Activated T-helper 1 cell treated with anti-CD3 and anti-CD28 coated beads, Interleukin-12 subunit alpha, Interleukin-12 subunit beta, Interleukin-2, Interleukin-4 antibody, amounts not matched to agents 30 ng/mL and 10 ng/mL and 1 ng/mL, durations not matched to agents 14 hours and 24 hours and 36 hours (primary cell): ENCODE data around the gene SNX12. TPM values are rescaled to one million over a fixed set of nuclear protein-coding genes. Genes with fewer than 3 reads are reported as not detected.
A peak's percentile ranks its signal among the peaks of the same experiment; 100 is the strongest.

Source experiments
- DNase-seq: peaks from one replicate; pipeline ENCODE4 v3.0.0; 2021; ENCODE audit warnings: low spot score
- H3K27ac Mint-ChIP-seq: one replicate; pipeline ENCODE4 v1.8.0; 2021; ENCODE audit warnings: mild to moderate bottlenecking, mixed read lengths
- H3K27me3 Mint-ChIP-seq: one replicate; pipeline ENCODE4 v1.8.0; 2022; ENCODE audit warnings: mild to moderate bottlenecking, moderate library complexity, mixed read lengths; ENCODE audit not compliant: insufficient read depth
- H3K36me3 Mint-ChIP-seq: one replicate; pipeline ENCODE4 v1.8.0; 2021; ENCODE audit warnings: low read depth, mixed read lengths
- H3K4me1 Mint-ChIP-seq: one replicate; pipeline ENCODE4 v1.8.0; 2021; ENCODE audit warnings: low read depth, mixed read lengths
- H3K4me3 Mint-ChIP-seq: one replicate; pipeline ENCODE4 v1.8.0; 2021; ENCODE audit warnings: mild to moderate bottlenecking, moderate library complexity, mixed read lengths
- H3K9me3 Mint-ChIP-seq: one replicate; pipeline ENCODE4 v1.8.0; 2021; ENCODE audit warnings: mixed read lengths
- intact Hi-C: fragments of 100-400 bp; cut with micrococcal nuclease; formaldehyde crosslinking; loops from one replicate; pipeline ENCODE4 v1.15.1; 2024
- total RNA-seq: library from RNA; stranded (reverse); gene quantifications from 2 replicates; pipeline ENCODE4 v1.2.3, GENCODE V29; 2022

Gene SNX12
- total RNA-seq, 1 donor from 2014 or later = 47.9 TPM

- no peak overlapping the region for H3K4me3 Mint-ChIP-seq
- peaks cover 58% of the 10 kb centered on the region for H3K4me1 Mint-ChIP-seq
- intact Hi-C loops = no loop called here
- no peak overlapping the region for H3K27ac Mint-ChIP-seq
- H3K9me3 Mint-ChIP-seq = no peaks in the 10 kb centered on the region
- no peak for DNase-seq
- peaks cover 19% of the 10 kb centered on the region for H3K36me3 Mint-ChIP-seq
- H3K27me3 Mint-ChIP-seq = peaks cover 2% of the 10 kb centered on the region
Measured at GRCh38 chrX:71100581-71101505, 32.7 kb upstream of the SNX12 start.

GRCh38 chrX:71099736-71100135, 31.6 kb upstream of the SNX12 start:
- Mint-ChIP-seq H3K27ac (no peak overlapping the region), H3K4me3 (no peak overlapping the region), H3K4me1 (peaks cover 61% of the 10 kb centered on the region), H3K27me3 (peaks cover 6% of the 10 kb centered on the region), H3K36me3 (peaks cover 14% of the 10 kb centered on the region), H3K9me3 (no peaks in the 10 kb centered on the region)
- no peak for DNase-seq
- intact Hi-C loops = loop anchor here (10.0 kb wide), 1 partner anchor 645 kb away; no protein-coding TSS in a partner anchor

- no peak for DNase-seq
- no peak overlapping the region for H3K4me3 Mint-ChIP-seq
- intact Hi-C loops = loop anchor here (1.0 to 10.0 kb wide), 3 partner anchors 30 to 644 kb away; no protein-coding TSS in a partner anchor
- peaks cover 6% of the 10 kb centered on the region for H3K27me3 Mint-ChIP-seq
- H3K27ac Mint-ChIP-seq = no peak overlapping the region
- no peaks in the 10 kb centered on the region for H3K9me3 Mint-ChIP-seq
- peaks cover 8% of the 10 kb centered on the region for H3K36me3 Mint-ChIP-seq
- H3K4me1 Mint-ChIP-seq = peaks cover 54% of the 10 kb centered on the region
Measured at GRCh38 chrX:71098951-71099506, 30.9 kb upstream of the SNX12 start.

- intact Hi-C loops = loop anchor here (1.0 to 10.0 kb wide), 3 partner anchors 31 to 644 kb away; no protein-coding TSS in a partner anchor
- H3K36me3 Mint-ChIP-seq = peaks cover 4% of the 10 kb centered on the region
- no peak overlapping the region for H3K4me3 Mint-ChIP-seq
- peaks cover 48% of the 10 kb centered on the region for H3K4me1 Mint-ChIP-seq
- peak; percentile 53 for DNase-seq
- peaks cover 8% of the 10 kb centered on the region for H3K27me3 Mint-ChIP-seq
- no peak overlapping the region for H3K27ac Mint-ChIP-seq
- H3K9me3 Mint-ChIP-seq = no peaks in the 10 kb centered on the region
Measured at GRCh38 chrX:71098302-71098701, 30.2 kb upstream of the SNX12 start.

DNA sequence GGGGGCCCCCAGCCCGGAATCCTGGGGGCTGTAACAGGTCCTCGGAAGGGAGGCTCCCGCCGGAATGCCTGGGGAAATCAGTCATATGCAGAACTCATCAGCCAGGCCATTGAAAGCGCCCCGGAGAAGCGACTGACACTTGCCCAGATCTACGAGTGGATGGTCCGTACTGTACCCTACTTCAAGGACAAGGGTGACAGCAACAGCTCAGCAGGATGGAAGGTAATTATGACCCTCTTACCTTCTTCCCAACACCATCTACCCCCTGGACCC, 28.6 kb upstream of the SNX12 start:
- Mint-ChIP-seq H3K9me3 (no peaks in the 10 kb centered on the region), H3K36me3 (peaks cover 4% of the 10 kb centered on the region), H3K27ac (no peak overlapping the region), H3K4me1 (peaks cover 36% of the 10 kb centered on the region), H3K27me3 (peaks cover 8% of the 10 kb centered on the region), H3K4me3 (peak overlapping the region; percentile 93)
- intact Hi-C loops = loop anchor here (1.0 to 10.0 kb wide), 3 partner anchors 8 to 642 kb away; partner anchors contain the start of gene IL2RG
- DNase-seq = no peak

- Mint-ChIP-seq H3K27me3 (peaks cover 8% of the 10 kb centered on the region), H3K36me3 (no peaks in the 10 kb centered on the region), H3K9me3 (no peaks in the 10 kb centered on the region), H3K4me1 (peaks cover 36% of the 10 kb centered on the region), H3K27ac (peak overlapping the region; percentile 80), H3K4me3 (peak overlapping the region; percentile 93)
- no peak for DNase-seq
- intact Hi-C loops = loop anchor here (1.0 to 10.0 kb wide), 7 partner anchors 8 to 641 kb away; partner anchors contain the start of genes IL2RG, MED12, NONO and SNX12
Measured at GRCh38 chrX:71095981-71096759, 28.0 kb upstream of the SNX12 start.

DNA sequence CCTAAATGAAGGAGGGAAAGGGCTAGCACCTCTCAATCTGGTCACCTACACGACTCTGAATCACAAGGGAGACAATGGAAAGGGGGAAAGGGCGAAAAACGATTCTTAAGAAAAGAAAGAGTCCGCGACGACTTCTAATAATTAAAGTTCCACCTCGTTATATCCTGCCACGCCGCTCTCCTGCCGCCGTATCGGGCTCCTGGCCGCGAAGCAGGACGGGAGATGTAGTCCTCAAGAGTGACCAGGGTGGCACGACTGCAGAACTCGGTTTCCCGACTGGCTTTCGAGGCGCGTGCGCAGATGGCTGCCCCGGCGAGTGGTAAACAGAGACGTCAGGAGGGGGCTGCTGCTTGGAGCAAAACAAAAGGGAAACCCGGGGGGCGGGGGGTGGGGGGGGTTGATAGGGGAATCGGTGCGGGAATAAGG, 27.4 kb upstream of the SNX12 start, which contains the start of gene FOXO4:
Gene FOXO4 (plus strand): TSS at position 297 of the 426 bp plus-strand sequence. CDS start 678 bp downstream, outside the sequence.
- DNase-seq = peak; percentile 81
- Mint-ChIP-seq H3K4me1 (peaks cover 34% of the 10 kb centered on the region), H3K9me3 (no peaks in the 10 kb centered on the region), H3K27me3 (peaks cover 8% of the 10 kb centered on the region), H3K27ac (peak within 1 kb of the TSS; percentile 91), H3K36me3 (no peaks in the 10 kb centered on the region), H3K4me3 (peak within 1 kb of the TSS; percentile 93)
- intact Hi-C loops = loop anchor here (1.0 to 10.0 kb wide), 5 partner anchors 23 to 641 kb away; partner anchors contain the start of genes MED12, NONO, SNX12 and TAF1

- no peak for DNase-seq
- H3K36me3 Mint-ChIP-seq = no peaks in the 10 kb centered on the region
- H3K4me1 Mint-ChIP-seq = peaks cover 31% of the 10 kb centered on the region
- H3K9me3 Mint-ChIP-seq = no peaks in the 10 kb centered on the region
- peaks cover 8% of the 10 kb centered on the region for H3K27me3 Mint-ChIP-seq
- H3K4me3 Mint-ChIP-seq = peak overlapping the region; percentile 93
- intact Hi-C loops = loop anchor here (1.0 to 10.0 kb wide), 5 partner anchors 23 to 640 kb away; partner anchors contain the start of genes MED12, NONO, SNX12 and TAF1
- H3K27ac Mint-ChIP-seq = peak overlapping the region; percentile 91
Measured at GRCh38 chrX:71095033-71095432, 26.9 kb upstream of the SNX12 start.

DNA sequence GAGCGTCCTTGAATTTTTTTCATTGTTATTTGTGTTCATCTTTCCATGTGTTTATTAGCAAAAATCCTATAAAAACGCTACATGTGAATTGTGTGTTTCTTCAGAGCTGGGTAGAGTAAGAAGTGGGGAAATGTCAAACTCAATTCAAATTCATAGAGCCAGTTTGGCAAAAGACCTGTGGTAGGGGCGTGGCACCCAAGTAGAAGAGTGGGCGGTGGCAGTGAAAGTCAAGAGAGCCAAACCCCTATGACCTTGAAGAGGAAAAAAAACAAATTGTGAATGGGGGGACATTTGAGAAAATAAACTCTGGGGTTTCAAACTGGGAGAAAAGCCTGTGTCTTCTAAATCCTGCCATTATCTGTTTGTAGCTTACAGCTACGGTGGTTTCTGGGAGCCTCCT, 23.1 kb upstream of the SNX12 start:
- Mint-ChIP-seq H3K27me3 (peaks cover 8% of the 10 kb centered on the region), H3K27ac (no peak overlapping the region), H3K4me3 (no peak overlapping the region), H3K9me3 (no peaks in the 10 kb centered on the region), H3K4me1 (peaks cover 9% of the 10 kb centered on the region), H3K36me3 (no peaks in the 10 kb centered on the region)
- intact Hi-C loops = loop anchor here (10.0 kb wide), 1 partner anchor 636 kb away; no protein-coding TSS in a partner anchor
- no peak for DNase-seq

DNA sequence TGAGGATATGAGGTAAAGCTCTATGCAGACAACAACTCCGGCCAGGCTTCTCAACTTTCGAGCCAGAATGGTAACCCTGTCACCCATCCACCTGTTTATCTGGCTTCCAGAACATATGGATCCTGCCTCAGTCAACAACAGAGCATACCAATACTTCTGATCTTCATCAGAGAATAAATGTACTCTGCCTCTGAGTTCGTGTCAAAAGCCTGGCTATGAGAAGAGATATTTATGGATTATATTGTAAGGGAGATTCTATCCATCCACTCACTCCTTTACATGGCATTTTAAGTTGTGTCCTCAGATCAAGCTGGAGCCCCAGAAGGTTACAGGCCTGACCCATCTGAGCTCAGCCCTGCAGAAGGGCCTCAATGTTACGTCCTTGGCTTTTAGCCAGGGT, 17.8 kb upstream of the SNX12 start:
- H3K27me3 Mint-ChIP-seq = no peaks in the 10 kb centered on the region
- no peak for DNase-seq
- no peak overlapping the region for H3K4me3 Mint-ChIP-seq
- no peaks in the 10 kb centered on the region for H3K9me3 Mint-ChIP-seq
- H3K27ac Mint-ChIP-seq = no peak overlapping the region
- H3K36me3 Mint-ChIP-seq = no peaks in the 10 kb centered on the region
- no peaks in the 10 kb centered on the region for H3K4me1 Mint-ChIP-seq
- intact Hi-C loops = no loop called here

DNA sequence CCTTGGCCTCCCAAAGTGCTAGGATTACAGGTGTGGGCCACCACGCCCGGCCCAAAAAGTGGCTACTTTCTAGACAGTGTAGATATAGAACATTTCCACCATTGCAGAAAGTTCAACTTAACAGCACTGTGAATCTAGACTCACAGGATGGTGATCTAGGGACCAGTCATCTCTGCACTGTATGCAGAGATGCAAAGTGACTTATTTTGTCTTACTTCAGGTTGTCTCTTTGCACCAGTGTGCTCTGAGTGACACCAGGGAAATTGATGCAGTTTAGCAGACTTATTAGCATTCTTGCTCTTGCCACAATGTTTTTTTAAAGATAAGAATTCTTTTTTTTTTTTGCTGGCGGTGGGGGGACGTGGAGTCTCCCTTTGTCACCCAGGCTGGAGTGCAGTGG, 14.7 kb upstream of the SNX12 start:
- intact Hi-C loops = no loop called here
- Mint-ChIP-seq H3K4me3 (no peak overlapping the region), H3K27ac (no peak overlapping the region), H3K27me3 (no peaks in the 10 kb centered on the region), H3K36me3 (no peaks in the 10 kb centered on the region), H3K4me1 (no peaks in the 10 kb centered on the region), H3K9me3 (no peaks in the 10 kb centered on the region)
- no peak for DNase-seq

- no peaks in the 10 kb centered on the region for H3K36me3 Mint-ChIP-seq
- intact Hi-C loops = no loop called here
- no peak overlapping the region for H3K4me3 Mint-ChIP-seq
- no peaks in the 10 kb centered on the region for H3K4me1 Mint-ChIP-seq
- no peaks in the 10 kb centered on the region for H3K9me3 Mint-ChIP-seq
- H3K27me3 Mint-ChIP-seq = no peaks in the 10 kb centered on the region
- no peak overlapping the region for H3K27ac Mint-ChIP-seq
- DNase-seq = no peak
Measured at GRCh38 chrX:71082124-71082647, 14.1 kb upstream of the SNX12 start.
